Psoas muscle (tissue), 8 donors: ENCODE measurements around the gene BAG5. TPM values are rescaled to one million over a fixed set of nuclear protein-coding genes. Genes with fewer than 3 reads are reported as not detected.

Experiments
- ATAC-seq, 4 donors: fragments of 200-7000 bp; cut with Tn5 transposase; one replicate each; pipeline ENCODE4 v1.9.1; 2020; ENCODE audit warnings: moderate library complexity in 3 of 4, mild to moderate bottlenecking in 2 of 4
- DNase-seq, 2 donors: peaks; one replicate each; pipeline ENCODE4 v3.0.0-alpha.2; 2020
- H3K27ac ChIP-seq: fragments of 200-600 bp; one replicate; pipeline ENCODE4 v1.8.0; 2022
- H3K27me3 ChIP-seq, 3 donors: fragments of 200-600 bp in 1 of 3; one replicate each; pipeline versions ENCODE4 v1.6.1 to v1.8.0; 2013 to 2022; ENCODE audit warnings: low read length in 2 of 3, mild to moderate bottlenecking in 2 of 3, moderate library complexity in 1 of 3; ENCODE audit not compliant: insufficient read depth in 3 of 3
- H3K36me3 ChIP-seq, 2 donors: fragments of 200-600 bp in 1 of 2; one replicate each; pipeline versions ENCODE4 v1.6.1 to v1.8.0; 2013 to 2022; ENCODE audit warnings: low read depth in 1 of 2, mild to moderate bottlenecking in 1 of 2, moderate library complexity in 1 of 2; ENCODE audit not compliant: insufficient read depth in 1 of 2
- H3K4me1 ChIP-seq: fragments of 200-600 bp; one replicate; pipeline ENCODE4 v1.8.0; 2022
- H3K4me3 ChIP-seq: fragments of 200-600 bp; one replicate; pipeline ENCODE4 v1.8.0; 2022; ENCODE audit warnings: mild to moderate bottlenecking
- H3K9me3 ChIP-seq: fragments of 200-600 bp; one replicate; pipeline ENCODE4 v1.8.0; 2022
- CTCF ChIP-seq: fragments of 200-600 bp; IDR thresholded peaks from one replicate; pipeline ENCODE4 v1.8.0; 2022; ENCODE audit warnings: antibody characterized with exemption
- WGBS, 3 donors: extraction: QIAGEN DNeasy Blood & Tissue Kit; methylation state at CpG; one replicate each; pipeline versions ENCODE4 v1.1.6 to v1.1.7; 2013; 5-methylcytosine and 5-hydroxymethylcytosine counted together
- intact Hi-C, 2 donors: fragments of 100-400 bp; cut with DNase I; formaldehyde crosslinking; loops; one replicate each; pipeline versions ENCODE4 v1.11.0 to v1.14.2; 2022
- polyA plus RNA-seq, 3 donors: library from polyadenylated mRNA; stranded (reverse); fragments of 200-250 nt; gene quantifications; one replicate each; pipeline ENCODE4 v1.2.3, GENCODE V29; 2013
- total RNA-seq, 4 donors: library from RNA; stranded (reverse); fragmentation: NEBNext Ultra II Directional in 2 of 4; extraction: Animal tissue kit (Norgen Biotek cat#: 25700) in 2 of 4; gene quantifications; one replicate each; pipeline versions ENCODE4 v1.2.1 to v1.2.4, GENCODE V29; 2021 to 2023
- donor health status: healthy with polysubstance abuse.
- donor health status: DM: no; HTN: no; CAD: no; lungs with moderate emphysema.
- donor health status: Bipolar disorder and iron deficiency.
- donor health status: healthy.
- donor health status: DM: yes; HTN: yes; CAD: no.
- donor health status: DM: no; HTN: no; CAD: no.
- donor health status: DM: no; HTN: no; CAD: no.
- donor health status: DM: yes; HTN: yes; CAD: no.

Gene BAG5
- total and polyA plus RNA-seq, 7 donors = 8.7 to 29.5 (median 17.9) TPM

DNA sequence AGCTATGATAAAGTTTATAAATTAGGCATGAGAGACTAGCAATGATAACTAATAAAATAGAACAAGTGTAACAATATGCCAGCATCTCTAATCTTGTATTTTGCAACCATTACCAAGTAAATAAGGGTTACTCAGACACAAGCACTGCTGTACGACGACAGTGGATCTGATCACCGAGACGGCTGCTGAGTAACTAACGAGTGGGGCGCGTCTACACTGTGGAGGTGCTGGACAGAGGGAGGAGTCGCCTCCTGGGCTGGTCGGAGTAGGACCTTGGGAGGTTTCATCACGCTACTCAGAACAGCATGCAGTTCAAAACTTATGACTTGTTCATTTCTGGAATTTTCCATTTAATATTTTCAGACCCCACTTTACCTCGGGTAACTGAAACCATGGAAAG lies 18.7 kb upstream of the BAG5 start:
- no peaks in the 10 kb centered on the region for H3K9me3 ChIP-seq
- peaks cover 7% of the 10 kb centered on the region for H3K4me1 ChIP-seq
- 90 to 97% (median 92%) methylated on average over 11 of the region's 11 CpGs for WGBS, 3 donors
- H3K36me3 ChIP-seq = peaks cover 3 to 59% of the 10 kb centered on the region in 2 donors
- no peak overlapping the region for H3K4me3 ChIP-seq
- ATAC-seq = no peak
- no peaks in the 10 kb centered on the region for H3K27me3 ChIP-seq
- DNase-seq = no peak
- no peak overlapping the region for H3K27ac ChIP-seq
- intact Hi-C loops = no loop called here
- no peak for TF ChIP-seq CTCF

DNA sequence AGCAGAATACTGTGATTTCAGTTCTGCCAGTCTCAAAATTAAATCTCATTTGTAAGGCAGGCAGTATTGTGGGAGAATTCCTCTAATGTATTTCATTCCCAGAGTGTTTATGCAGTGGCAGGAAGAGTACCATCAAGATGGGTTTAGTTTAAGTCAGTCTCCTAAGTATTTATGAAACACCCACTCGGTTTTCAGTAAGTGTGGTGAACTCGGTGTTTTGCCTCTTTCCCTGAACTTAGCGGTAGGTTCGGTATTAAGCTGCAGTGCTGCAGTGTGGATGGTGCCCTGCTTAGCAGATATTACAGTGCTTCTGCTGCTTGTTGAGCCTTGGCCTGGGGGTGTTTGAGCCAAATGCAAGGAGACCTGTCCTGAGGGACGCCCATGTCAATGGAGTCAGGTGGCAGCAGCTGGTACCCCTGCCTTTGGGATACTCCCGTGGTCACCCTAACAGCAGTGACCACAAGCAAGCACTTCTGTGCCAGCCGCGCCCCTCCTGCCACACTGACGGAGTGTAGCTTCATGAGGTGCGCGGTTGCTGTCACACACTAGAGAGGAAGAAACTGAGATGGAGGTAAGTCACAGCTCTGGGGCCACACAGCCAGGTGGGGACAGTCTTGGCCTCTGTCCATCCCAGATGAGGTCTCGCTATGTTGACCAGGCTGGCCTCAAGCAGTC lies 16.1 kb upstream of the BAG5 start:
- Histone ChIP-seq H3K4me1 (peaks cover 9% of the 10 kb centered on the region), H3K4me3 (no peak overlapping the region), H3K27me3 (no peaks in the 10 kb centered on the region), H3K27ac (no peak overlapping the region), H3K9me3 (no peaks in the 10 kb centered on the region), H3K36me3 (peaks cover 3 to 68% of the 10 kb centered on the region in 2 donors)
- 89 to 93% (median 92%) methylated on average over 12 of the region's 12 CpGs for WGBS, 3 donors
- intact Hi-C loops = loop anchor here in 1 of 2 donors (10.0 kb wide), 2 partner anchors 336 to 406 kb away; no protein-coding TSS in a partner anchor
- DNase-seq = no peak
- no peak for TF ChIP-seq CTCF
- no peak for ATAC-seq

DNA sequence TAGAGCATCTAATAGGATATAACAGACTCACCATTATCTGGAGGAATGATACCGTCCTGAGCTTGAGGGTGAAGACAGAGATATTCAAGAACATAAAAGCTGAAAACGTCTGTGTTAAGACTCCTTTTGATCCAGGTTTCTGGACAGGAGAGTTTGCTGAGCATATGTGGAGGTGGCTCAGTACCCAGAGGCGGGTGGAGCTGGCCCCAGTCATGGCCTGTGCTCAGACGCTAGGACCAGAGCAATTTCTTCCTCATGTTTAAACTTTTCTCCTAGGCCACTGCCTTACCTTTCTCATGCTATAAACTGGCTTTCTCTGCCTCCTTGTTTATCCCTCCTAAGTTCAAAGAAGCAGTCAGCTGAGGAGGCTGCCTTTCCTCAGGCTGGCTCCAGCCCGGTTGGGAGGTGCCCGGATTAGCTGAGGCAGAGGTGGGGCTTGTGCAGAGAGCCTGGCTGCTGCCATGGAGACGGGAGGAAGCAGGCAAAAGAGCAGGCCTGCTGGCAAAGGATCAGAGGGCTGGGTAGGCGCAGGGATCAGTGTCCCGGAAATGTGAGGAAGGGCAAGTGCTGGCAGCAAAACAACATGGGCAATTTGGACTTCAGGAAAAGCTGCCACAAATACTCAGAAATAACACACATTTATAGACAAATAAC lies 14.0 kb upstream of the BAG5 start:
- peaks cover 3 to 76% of the 10 kb centered on the region in 2 donors for H3K36me3 ChIP-seq
- peaks cover 9% of the 10 kb centered on the region for H3K4me1 ChIP-seq
- TF ChIP-seq CTCF = no peak
- H3K27ac ChIP-seq = peak overlapping the region; percentile 3
- no peak overlapping the region for H3K4me3 ChIP-seq
- H3K27me3 ChIP-seq = no peaks in the 10 kb centered on the region
- no peaks in the 10 kb centered on the region for H3K9me3 ChIP-seq
- peak; percentile 87 to 88 for DNase-seq
- ATAC-seq = peak; percentile 73 to 83 (median 81)
- 22 to 37% (median 23%) methylated on average over 9 of the region's 9 CpGs for WGBS, 3 donors
- intact Hi-C loops = loop anchor here in 1 of 2 donors (10.0 kb wide), 2 partner anchors 338 to 408 kb away; no protein-coding TSS in a partner anchor

DNA sequence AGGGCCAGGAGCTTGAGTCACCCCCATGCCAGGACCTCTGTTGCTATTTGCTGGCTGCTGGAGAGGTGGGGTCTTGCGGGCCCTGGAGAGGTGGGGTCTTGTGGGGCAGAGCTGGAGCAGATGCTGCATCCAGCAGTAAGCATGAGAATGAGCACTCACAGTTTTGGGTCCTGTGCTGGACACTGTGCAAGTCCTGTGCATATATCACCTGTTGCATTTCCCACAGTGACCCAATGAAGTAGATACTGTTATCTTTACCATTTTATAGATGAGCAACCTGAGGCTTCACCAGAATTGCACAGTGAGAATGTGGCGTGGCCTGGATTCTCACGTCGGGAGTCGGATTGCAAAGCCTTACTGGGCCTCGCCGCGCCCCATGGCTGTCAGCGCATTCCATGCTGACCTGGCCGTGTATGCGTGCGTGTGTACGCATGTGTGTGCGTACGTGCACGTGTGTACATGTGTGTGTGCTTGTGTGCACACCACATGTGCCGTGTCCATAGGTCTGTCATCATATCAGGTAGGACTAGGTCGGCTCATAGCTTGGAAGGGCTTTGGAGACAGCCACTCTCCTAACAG lies 12.3 kb upstream of the BAG5 start:
- WGBS, 3 donors = 91 to 95% (median 93%) methylated on average over 18 of the region's 18 CpGs
- no peaks in the 10 kb centered on the region for H3K27me3 ChIP-seq
- no peak overlapping the region for H3K27ac ChIP-seq
- no peak overlapping the region for H3K4me3 ChIP-seq
- TF ChIP-seq CTCF = no peak
- ATAC-seq (no peak), DNase-seq (no peak)
- intact Hi-C loops = loop anchor here in 1 of 2 donors (10.0 kb wide), 2 partner anchors 340 to 410 kb away; no protein-coding TSS in a partner anchor
- H3K4me1 ChIP-seq = peaks cover 9% of the 10 kb centered on the region
- H3K36me3 ChIP-seq = peaks cover 3 to 63% of the 10 kb centered on the region in 2 donors
- H3K9me3 ChIP-seq = no peaks in the 10 kb centered on the region
